HG03095 (cell line): Measurements from ENCODE around the gene ELP2.
A peak's percentile ranks its signal among the peaks of the same experiment; 100 is the strongest.
"Not testable (repeated sequence)": the region's sequence is repeated elsewhere in the genome, so short reads cannot be mapped to it uniquely, and the experiment has no call there.

Experiments
- ATAC-seq: cut with Tn5 transposase; IDR thresholded peaks from one replicate; pipeline ENCODE4 v1.9.1; 2021; ENCODE audit warnings: moderate library complexity; ENCODE audit not compliant: unreplicated experiment

Gene ELP2

GRCh38 chr18:36158266-36158867 lies 28.7 kb downstream of the ELP2 start:
- no peak for ATAC-seq

DNA sequence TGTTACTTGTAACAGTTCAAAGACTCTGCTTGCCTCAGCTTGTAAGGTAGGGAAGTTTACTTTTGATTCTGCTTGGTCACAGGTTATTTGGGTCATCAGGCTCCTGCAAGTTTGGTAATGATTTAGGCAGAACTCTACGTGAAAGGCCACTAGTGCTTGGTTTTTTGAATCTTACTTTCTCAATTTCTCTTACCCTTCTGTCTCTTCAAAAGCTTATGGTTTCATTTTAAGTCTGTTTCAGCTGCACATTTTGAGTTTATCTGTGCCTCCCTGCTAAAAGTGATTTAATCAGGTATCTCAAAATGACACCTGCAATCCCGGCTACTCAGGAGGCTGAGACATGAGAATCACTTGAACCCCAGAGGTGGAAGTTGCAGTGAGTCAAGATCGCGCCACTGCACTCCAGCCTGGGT lies 31.3 kb downstream of the ELP2 start:
- no peak for ATAC-seq

- no peak for ATAC-seq
Measured at GRCh38 chr18:36162981-36163380, 33.3 kb downstream of the ELP2 start.

DNA sequence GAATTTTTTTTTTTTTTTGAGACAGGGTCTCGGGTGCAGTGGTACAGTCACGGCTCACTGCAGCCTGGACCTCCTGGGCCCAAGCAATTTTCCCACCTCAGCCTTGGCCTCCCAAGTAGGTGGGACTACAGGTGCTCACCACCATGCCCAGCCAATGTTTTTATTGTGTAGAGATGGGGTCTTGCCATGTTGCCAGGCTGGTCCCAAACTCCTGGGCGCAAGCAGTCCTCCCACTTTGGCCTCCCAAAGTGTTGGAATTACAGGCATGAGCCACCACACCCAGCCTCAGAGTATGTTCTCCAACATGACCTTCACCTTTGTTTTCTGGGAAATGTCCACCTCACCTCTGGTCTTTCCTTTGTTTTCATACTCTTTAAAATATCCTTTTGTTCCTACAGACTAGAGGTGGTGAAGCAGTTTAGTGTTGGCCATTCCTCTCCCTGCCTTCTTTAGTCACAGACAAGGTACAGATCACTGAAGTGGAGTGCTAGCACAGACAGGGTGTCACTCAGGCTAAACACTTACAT lies 38.1 kb downstream of the ELP2 start:
- no peak for ATAC-seq

DNA sequence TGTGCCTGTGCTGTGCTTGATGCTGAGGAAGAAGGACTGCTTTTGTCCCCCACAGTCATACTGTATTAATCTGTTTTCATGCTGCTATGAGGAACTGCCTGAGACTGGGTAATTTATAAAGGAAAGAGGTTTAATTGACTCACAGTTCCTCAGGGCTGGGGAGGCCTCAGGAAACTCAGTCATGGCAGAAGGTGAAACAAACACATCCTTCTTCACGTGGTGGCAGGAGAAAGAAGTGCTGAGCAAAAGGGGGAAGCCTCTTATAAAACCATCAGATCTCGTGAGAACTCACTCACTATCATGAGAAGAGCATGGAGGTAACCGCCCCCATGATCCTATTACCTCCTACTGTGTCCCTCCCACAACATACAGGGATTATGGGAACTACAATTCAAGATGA lies 38.6 kb downstream of the ELP2 start:
- not testable (repeated sequence) for ATAC-seq

DNA sequence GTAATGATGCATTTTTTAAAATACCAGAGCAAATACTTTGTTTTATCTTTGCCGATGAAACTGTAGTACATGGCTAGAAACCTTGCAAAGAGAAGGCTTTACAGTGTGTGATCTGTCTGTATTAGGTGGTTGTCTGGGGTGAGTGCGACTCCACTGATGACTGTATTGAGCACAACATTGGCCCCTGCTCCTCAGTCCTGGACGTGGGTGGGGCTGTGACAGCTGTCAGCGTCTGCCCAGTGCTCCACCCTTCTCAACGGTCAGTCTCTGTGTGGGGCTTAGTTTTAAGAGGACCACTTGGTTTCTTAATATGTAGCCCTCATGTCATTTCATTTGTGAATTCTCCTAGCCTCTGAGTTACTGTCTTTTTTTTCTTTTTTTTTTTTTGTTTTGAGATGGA lies 40.2 kb downstream of the ELP2 start:
- no peak for ATAC-seq

DNA sequence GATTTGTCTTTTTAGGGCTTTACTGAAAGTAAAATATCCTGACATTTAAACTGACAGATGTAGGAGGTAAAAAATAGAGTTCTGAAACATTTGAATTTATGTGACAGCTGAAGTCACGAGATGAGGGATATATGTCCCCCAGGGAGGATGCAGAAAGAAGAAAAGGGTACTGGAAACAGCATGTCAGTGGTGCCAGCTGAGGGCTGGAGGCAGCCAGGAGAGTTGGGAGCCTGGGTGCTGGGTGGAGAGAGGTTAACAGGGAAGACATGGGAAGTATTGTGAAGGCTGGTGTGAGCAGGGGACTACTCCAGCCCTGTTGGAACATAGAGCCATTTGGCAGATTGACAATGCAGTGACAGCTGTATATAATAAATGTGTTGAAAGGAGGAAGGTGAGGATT lies 45.8 kb downstream of the ELP2 start:
- ATAC-seq: no peak

GRCh38 chr18:36176177-36176584 lies 46.5 kb downstream of the ELP2 start:
- no peak for ATAC-seq

DNA sequence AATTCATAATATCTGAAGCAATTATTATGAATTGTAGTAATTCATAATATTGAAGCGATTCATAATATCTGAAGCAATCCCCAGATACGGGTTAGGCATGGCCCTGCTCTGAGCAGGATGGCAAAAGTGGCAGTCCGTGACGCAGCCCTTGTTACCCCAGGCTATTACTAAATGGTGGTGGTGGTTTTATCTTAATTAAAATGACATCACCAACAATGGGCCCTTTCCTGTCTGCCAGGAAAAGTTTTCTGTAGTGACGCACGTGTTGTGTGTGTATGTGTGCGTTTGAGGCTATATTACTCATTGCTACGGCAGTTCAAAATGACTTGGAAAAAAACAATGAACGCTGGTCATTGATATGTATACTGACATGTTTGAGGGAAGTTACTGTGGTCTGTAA lies 47.0 kb downstream of the ELP2 start:
- no peak for ATAC-seq

DNA sequence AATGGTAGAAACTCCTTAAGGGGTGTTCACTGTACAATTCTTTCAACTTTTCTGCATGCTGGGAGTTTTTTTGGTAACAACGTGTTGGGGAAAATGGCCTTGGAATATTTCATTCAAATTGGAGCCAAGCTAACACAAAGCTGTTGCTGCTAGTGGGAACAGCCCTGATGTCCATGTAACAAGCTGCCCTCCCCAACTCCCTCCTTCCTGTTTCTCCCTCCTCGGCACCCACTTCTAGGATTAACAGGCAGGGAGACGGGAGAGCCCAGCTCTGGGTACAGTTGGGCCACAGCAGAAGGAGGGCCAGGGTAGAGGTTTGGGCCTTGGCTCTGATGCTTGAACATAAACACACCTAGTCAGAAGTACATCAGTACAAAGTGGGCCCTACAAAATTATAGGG lies 48.2 kb downstream of the ELP2 start:
- ATAC-seq: no peak

- no peak for ATAC-seq
Measured at GRCh38 chr18:36179562-36180355, 50.1 kb downstream of the ELP2 start.

DNA sequence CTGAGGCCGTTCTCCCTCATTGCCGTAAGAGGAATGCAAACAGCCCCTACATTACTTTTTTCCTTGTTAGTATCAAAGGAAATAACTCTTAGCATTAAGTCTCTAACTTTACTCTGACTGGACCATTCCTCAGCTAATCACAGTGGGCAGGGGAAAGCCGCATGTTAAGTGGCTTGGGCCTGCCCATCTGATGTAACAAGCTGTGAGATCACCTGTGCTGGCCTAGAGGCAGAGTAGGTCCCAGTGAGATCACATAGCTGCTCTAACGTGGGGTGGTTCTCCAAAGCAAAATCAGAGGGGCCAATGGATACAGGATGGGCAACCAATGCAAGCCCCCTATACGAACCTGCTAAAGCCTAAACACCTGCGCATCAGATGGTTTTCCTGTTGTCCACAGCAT lies 51.7 kb downstream of the ELP2 start:
- no peak for ATAC-seq

DNA sequence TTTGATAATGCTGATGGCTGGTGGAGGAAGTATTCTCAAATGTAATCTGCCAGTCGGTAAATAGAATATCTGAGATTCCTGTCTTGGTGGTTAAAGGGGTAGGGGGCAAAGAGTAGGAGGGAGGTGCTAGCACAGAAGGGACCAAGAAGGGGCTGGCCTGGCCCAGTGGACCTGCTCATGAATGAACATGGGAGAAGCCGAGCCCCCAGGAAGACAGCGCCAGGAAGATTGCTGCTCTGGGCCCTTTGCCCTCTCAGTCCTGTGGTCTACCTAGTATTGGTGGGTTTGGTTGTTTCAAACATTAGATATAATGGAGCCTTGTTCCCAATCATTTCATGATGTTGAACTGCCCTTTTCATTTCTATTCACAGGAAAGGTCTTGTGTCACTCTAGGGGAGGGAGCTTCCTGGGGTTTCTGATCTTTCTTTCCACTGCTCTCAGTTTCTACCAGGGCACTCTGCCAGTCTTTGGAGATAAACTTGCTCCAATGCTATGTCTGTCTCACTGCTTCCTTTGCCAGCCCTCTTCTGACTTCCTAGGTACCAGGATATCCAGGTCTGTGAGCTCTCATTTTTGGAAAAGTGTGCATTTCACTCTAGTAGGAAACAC lies 52.3 kb downstream of the ELP2 start:
- ATAC-seq: no peak

DNA sequence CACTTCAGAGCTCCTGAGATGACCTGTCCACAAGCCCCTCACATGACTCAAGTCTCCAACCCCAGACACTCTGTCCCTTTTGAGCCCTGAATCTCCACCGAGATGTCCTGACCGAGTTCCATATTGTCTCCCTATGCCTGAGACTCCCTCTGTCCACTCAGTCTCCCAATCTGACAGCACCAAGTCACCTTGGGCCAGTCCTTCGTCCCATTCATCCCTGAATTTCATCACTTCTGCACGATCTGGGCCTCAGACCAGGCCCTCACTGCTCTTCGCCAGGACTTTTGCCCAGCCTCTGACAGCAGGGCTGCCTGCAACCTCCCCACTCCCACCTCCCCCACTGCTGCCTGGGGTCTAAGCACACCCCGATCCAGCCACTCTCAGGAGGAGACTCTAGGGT lies 53.3 kb downstream of the ELP2 start:
- ATAC-seq: no peak

DNA sequence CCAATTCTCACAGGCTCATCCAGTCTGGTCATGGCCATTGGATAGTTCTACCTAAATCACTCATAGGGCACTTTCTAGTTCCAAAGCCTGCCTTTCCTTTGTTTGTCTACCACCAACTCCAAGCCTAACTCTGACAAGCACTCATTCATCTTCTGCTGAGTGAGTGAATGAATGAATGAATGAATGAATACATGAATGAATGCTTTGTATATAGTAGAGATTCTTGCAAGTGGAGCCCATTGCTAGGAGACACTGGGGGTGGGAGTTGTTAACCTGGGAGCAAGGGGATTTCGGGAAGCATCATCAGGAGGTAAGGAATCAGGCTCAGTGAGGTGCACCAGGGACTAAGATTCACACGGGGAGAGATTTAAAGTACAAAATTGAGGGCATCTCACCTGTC lies 54.3 kb downstream of the ELP2 start:
- no peak for ATAC-seq

GRCh38 chr18:36185157-36185556 lies 55.5 kb downstream of the ELP2 start:
- ATAC-seq: no peak

DNA sequence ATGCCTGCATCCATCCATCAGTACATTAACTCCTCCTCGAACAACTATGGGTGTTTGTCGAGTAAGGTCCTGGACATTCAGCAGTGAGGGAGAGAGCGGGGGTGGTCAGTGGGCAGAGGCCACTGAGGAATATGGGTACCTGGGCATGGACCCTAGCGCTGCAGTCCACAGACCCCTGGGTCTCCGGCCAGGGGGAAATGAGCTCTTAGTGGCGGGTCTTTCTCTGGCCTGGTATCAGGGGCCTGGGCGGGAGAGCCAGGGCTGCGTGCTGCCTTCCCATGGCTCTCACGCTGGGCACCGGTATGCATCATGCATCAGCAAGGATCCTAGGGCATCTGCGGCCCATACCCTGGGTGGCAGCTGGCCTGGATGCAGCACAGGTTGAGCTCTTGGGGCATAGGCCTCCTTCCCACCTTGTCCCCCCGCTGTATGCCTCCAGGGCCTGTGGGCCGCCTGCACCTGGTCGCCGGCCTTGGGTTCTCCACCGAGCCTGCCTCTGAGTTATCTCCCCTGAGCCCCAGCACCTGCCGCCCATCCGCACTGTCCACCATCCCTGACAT lies 56.3 kb downstream of the ELP2 start:
- no peak for ATAC-seq

- ATAC-seq: no peak
Measured at GRCh38 chr18:36186461-36187192, 56.9 kb downstream of the ELP2 start.

- ATAC-seq: peak; percentile 74
Measured at GRCh38 chr18:36187193-36187825, 57.6 kb downstream of the ELP2 start, which contains the start of gene MOCOS. Gene MOCOS (plus strand): TSS chr18:36187497. CDS start chr18:36187540, 43 bp downstream.
